ENCODE measurements around the gene RIC8A.

RIC8A gene

DNA sequence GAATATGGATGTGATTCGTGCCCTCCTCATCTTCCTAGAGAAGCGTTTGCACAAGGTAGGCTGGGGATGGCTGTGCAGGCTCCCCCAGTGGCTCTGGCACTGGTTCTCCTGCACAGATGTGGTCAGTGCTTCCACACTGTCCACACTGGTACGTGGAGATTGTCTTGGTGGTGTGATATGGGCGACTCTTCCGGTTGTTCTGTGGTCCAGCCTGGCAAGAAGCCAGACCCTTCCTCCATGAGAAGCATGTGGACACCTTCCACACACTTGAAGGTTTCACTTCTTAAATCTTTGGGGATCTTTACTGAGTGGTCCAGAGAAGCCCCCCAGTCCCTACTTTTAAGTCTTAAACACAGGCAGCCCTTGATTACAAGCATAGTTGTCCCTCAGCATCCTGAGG, 3.8 kb downstream of the RIC8A start:
- TF ChIP-seq, protein P1, sequence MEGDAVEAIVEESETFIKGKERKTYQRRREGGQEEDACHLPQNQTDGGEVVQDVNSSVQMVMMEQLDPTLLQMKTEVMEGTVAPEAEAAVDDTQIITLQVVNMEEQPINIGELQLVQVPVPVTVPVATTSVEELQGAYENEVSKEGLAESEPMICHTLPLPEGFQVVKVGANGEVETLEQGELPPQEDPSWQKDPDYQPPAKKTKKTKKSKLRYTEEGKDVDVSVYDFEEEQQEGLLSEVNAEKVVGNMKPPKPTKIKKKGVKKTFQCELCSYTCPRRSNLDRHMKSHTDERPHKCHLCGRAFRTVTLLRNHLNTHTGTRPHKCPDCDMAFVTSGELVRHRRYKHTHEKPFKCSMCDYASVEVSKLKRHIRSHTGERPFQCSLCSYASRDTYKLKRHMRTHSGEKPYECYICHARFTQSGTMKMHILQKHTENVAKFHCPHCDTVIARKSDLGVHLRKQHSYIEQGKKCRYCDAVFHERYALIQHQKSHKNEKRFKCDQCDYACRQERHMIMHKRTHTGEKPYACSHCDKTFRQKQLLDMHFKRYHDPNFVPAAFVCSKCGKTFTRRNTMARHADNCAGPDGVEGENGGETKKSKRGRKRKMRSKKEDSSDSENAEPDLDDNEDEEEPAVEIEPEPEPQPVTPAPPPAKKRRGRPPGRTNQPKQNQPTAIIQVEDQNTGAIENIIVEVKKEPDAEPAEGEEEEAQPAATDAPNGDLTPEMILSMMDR (IDR thresholded peaks at IDR 0.05; ENCODE audit: low read depth, low read length): no peak
- H3K4me3 ChIP-seq (ENCODE audit: low read depth, low read length): no peak overlapping the region

GRCh38 chr11:211741-212140, 4.2 kb downstream of the RIC8A start:
- TF ChIP-seq, protein P1 (IDR thresholded peaks at IDR 0.05; ENCODE audit: low read depth, low read length): no peak
- H3K4me3 ChIP-seq (ENCODE audit: low read depth, low read length): no peak overlapping the region

DNA sequence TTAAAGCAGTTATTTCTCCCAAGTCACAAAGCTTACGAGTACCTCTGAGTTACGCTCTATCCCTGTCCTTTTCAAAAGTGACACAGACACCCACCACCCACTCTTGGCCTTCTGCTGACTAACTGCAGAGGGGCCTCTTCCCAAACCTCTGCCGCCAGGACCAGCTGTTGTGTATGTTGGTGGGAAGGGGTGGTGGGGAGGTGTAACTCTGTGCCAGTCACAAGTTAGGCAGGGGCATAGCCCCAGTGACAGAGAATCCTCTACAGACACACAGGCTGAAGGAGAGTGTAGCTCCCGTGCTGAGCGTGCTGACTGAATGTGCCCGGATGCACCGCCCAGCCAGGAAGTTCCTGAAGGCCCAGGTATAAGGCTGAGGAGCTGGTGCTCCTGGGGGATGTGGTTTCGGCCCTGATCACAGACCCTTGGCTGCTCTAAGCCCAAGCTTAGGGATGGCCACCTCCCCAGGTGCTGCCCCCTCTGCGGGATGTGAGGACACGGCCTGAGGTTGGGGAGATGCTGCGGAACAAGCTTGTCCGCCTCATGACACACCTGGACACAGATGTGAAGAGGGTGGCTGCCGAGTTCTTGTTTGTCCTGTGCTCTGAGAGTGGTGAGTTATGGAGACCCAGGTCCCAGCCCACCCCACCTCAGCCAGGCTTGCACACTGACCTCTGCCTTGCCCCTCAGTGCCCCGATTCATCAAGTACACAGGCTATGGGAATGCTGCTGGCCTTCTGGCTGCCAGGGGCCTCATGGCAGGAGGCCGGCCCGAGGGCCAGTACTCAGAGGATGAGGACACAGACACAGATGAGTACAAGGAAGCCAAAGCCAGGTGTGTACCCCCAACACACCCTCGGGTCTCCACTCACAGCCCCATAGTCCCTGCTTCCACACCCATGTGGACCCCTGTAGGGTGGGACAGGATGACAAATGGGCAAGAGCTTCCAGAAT, 4.9 kb downstream of the RIC8A start:
- no peak overlapping the region for H3K4me3 ChIP-seq (ENCODE audit: low read depth, low read length)

GRCh38 chr11:213111-213510, 5.6 kb downstream of the RIC8A start:
- TF ChIP-seq, protein P1 (IDR thresholded peaks at IDR 0.05; ENCODE audit: low read depth, low read length): no peak
- no peak overlapping the region for H3K4me3 ChIP-seq (ENCODE audit: low read depth, low read length)

More for the DNA sequence above, 4.9 kb downstream of the RIC8A start:
- TF ChIP-seq, protein P1 (IDR thresholded peaks at IDR 0.05; ENCODE audit: low read depth, low read length): no peak

GRCh38 chr11:214083-214482, 6.6 kb downstream of the RIC8A start:
- TF ChIP-seq, protein P1 (IDR thresholded peaks at IDR 0.05; ENCODE audit: low read depth, low read length): no peak
- no peak overlapping the region for H3K4me3 ChIP-seq (ENCODE audit: low read depth, low read length)

GRCh38 chr11:215581-216037, 8.1 kb downstream of the RIC8A start:
- H3K4me3 ChIP-seq (ENCODE audit: low read depth, low read length): no peak overlapping the region
- TF ChIP-seq, protein P1 (IDR thresholded peaks at IDR 0.05; ENCODE audit: low read depth, low read length): no peak

All from WI38 (cell line).